SK-N-MC (cell line): ENCODE data around the gene ADTRP.

Experiments
- DNase-seq: peaks from one replicate; pipeline ENCODE4 v3.0.0-alpha.2; 2011; ENCODE audit warnings: low read depth, low spot score
- H3K27ac ChIP-seq: fragments of 200-600 bp; sonication (generic); 2 replicates; pipeline ENCODE4 v1.5.1; 2016; ENCODE audit warnings: mixed run types
- H3K36me3 ChIP-seq: fragments of 200-600 bp; sonication (generic); 2 replicates; pipeline ENCODE4 v1.6.1; 2017; ENCODE audit warnings: antibody characterized with exemption, low read length, mixed read lengths; ENCODE audit not compliant: insufficient read depth
- H3K4me3 ChIP-seq: fragments of 200-600 bp; sonication (generic); 2 replicates; pipeline ENCODE4 v1.5.1; 2016
- H3K9ac ChIP-seq: fragments of 200-600 bp; sonication (generic); 2 replicates; pipeline ENCODE4 v1.8.0; 2017; ENCODE audit warnings: mixed run types, mixed read lengths; ENCODE audit not compliant: insufficient read length
- H3K9me3 ChIP-seq: fragments of 200-600 bp; sonication (generic); 2 replicates; pipeline ENCODE4 v1.6.1; 2017; ENCODE audit warnings: low read depth, mild to moderate bottlenecking, antibody characterized with exemption, low read length, moderate library complexity, mixed read lengths
- EZH2 ChIP-seq: fragments of 200-600 bp; sonication (generic); IDR thresholded peaks from one replicate; pipeline ENCODE4 v1.6.1; 2017; ENCODE audit warnings: antibody characterized with exemption
- FOXP2 ChIP-seq: optimal IDR thresholded peaks from 2 replicates; pipeline ENCODE3; 2011; ENCODE audit warnings: mild to moderate bottlenecking, moderate library complexity; ENCODE audit not compliant: insufficient read depth; ENCODE audit errors: extremely low read length, control extremely low read depth
- POLR2AphosphoS5 ChIP-seq: IDR thresholded peaks from 2 replicates; pipeline ENCODE4 v1.6.1; 2012; ENCODE audit warnings: mild to moderate bottlenecking, low read depth, low read length, borderline replicate concordance

The ADTRP gene

GRCh38 chr6:11814106-11814505 lies 35.5 kb upstream of the ADTRP start:
- Histone ChIP-seq H3K9me3 (no peaks in the 10 kb centered on the region), H3K36me3 (no peaks in the 10 kb centered on the region), H3K9ac (no peak overlapping the region), H3K27ac (no peak overlapping the region), H3K4me3 (no peak overlapping the region)
- DNase-seq, result no peak
- TF ChIP-seq POLR2AphosphoS5, result no peak
- TF ChIP-seq FOXP2, result no peak
- no peak for TF ChIP-seq EZH2

GRCh38 chr6:11813606-11814005 lies 35.0 kb upstream of the ADTRP start:
- Histone ChIP-seq H3K9ac (no peak overlapping the region), H3K4me3 (no peak overlapping the region), H3K9me3 (no peaks in the 10 kb centered on the region), H3K27ac (no peak overlapping the region), H3K36me3 (no peaks in the 10 kb centered on the region)
- no peak for TF ChIP-seq FOXP2
- TF ChIP-seq EZH2, result no peak
- TF ChIP-seq POLR2AphosphoS5, result no peak
- no peak for DNase-seq

GRCh38 chr6:11812951-11813350 lies 34.3 kb upstream of the ADTRP start:
- no peak for TF ChIP-seq POLR2AphosphoS5
- no peak for TF ChIP-seq FOXP2
- no peak for TF ChIP-seq EZH2
- Histone ChIP-seq H3K9ac (no peak overlapping the region), H3K4me3 (no peak overlapping the region), H3K9me3 (no peaks in the 10 kb centered on the region), H3K36me3 (no peaks in the 10 kb centered on the region), H3K27ac (no peak overlapping the region)
- no peak for DNase-seq

- no peak for DNase-seq
- Histone ChIP-seq H3K36me3 (no peaks in the 10 kb centered on the region), H3K27ac (no peak overlapping the region), H3K9me3 (no peaks in the 10 kb centered on the region), H3K4me3 (no peak overlapping the region), H3K9ac (no peak overlapping the region)
- no peak for TF ChIP-seq POLR2AphosphoS5
- no peak for TF ChIP-seq FOXP2
- TF ChIP-seq EZH2, result no peak
Observed at GRCh38 chr6:11812439-11812838, 33.8 kb upstream of the ADTRP start.

GRCh38 chr6:11811644-11812264 lies 33.2 kb upstream of the ADTRP start:
- DNase-seq, result no peak
- no peak overlapping the region for H3K27ac ChIP-seq
- H3K9ac ChIP-seq, result no peak overlapping the region
- H3K36me3 ChIP-seq, result no peaks in the 10 kb centered on the region
- H3K4me3 ChIP-seq, result no peak overlapping the region
- H3K9me3 ChIP-seq, result no peaks in the 10 kb centered on the region
- TF ChIP-seq EZH2 (no peak), POLR2AphosphoS5 (no peak), FOXP2 (no peak)

- H3K9me3 ChIP-seq, result no peaks in the 10 kb centered on the region
- TF ChIP-seq FOXP2 (no peak), POLR2AphosphoS5 (no peak), EZH2 (no peak)
- no peaks in the 10 kb centered on the region for H3K36me3 ChIP-seq
- H3K9ac ChIP-seq, result no peak overlapping the region
- no peak for DNase-seq
- no peak overlapping the region for H3K4me3 ChIP-seq
- no peak overlapping the region for H3K27ac ChIP-seq
Observed at GRCh38 chr6:11810854-11811643, 32.4 kb upstream of the ADTRP start.

GRCh38 chr6:11810039-11810541 lies 31.5 kb upstream of the ADTRP start:
- no peak overlapping the region for H3K27ac ChIP-seq
- TF ChIP-seq EZH2, result no peak
- no peak for TF ChIP-seq FOXP2
- TF ChIP-seq POLR2AphosphoS5, result no peak
- H3K4me3 ChIP-seq, result no peak overlapping the region
- no peak overlapping the region for H3K9ac ChIP-seq
- no peak for DNase-seq
- no peaks in the 10 kb centered on the region for H3K36me3 ChIP-seq
- H3K9me3 ChIP-seq, result no peaks in the 10 kb centered on the region

- Histone ChIP-seq H3K4me3 (no peak overlapping the region), H3K9ac (no peak overlapping the region), H3K36me3 (no peaks in the 10 kb centered on the region), H3K27ac (no peak overlapping the region), H3K9me3 (no peaks in the 10 kb centered on the region)
- DNase-seq, result no peak
- TF ChIP-seq EZH2 (no peak), POLR2AphosphoS5 (no peak), FOXP2 (no peak)
Observed at GRCh38 chr6:11808054-11808453, 29.5 kb upstream of the ADTRP start.
